Loucy (cell line): ENCODE results near the gene DHRSX.

Experiments
- H2AFZ ChIP-seq: fragments of 200-600 bp; sonication (generic); 2 replicates; pipeline ENCODE4 v1.6.0; 2016; ENCODE audit warnings: antibody characterized with exemption, mild to moderate bottlenecking, low read length, moderate library complexity
- H3F3A ChIP-seq: fragments of 200-600 bp; 2 replicates; pipeline ENCODE4 v1.6.0; 2016; ENCODE audit warnings: antibody characterized with exemption, low read depth, mild to moderate bottlenecking
- H3K27me3 ChIP-seq: fragments of 200-600 bp; sonication (generic); 2 replicates; pipeline ENCODE4 v1.6.1; 2014; ENCODE audit warnings: low read length, mild to moderate bottlenecking; ENCODE audit not compliant: insufficient read depth, poor library complexity, severe bottlenecking
- H3K36me3 ChIP-seq: fragments of 200-600 bp; sonication (generic); 2 replicates; pipeline ENCODE4 v1.6.1; 2016; ENCODE audit warnings: low read length; ENCODE audit not compliant: insufficient read depth
- H3K4me1 ChIP-seq: fragments of 200-600 bp; sonication (generic); 2 replicates; pipeline ENCODE4 v1.5.1; 2014; ENCODE audit warnings: low read length, mild to moderate bottlenecking; ENCODE audit not compliant: insufficient read depth, poor library complexity, severe bottlenecking
- H3K4me2 ChIP-seq: fragments of 200-600 bp; sonication (generic); 2 replicates; pipeline ENCODE4 v1.6.0; 2014; ENCODE audit warnings: antibody characterized with exemption, low read length, low read depth, mild to moderate bottlenecking; ENCODE audit not compliant: poor library complexity, severe bottlenecking
- H3K4me3 ChIP-seq: fragments of 200-600 bp; sonication (generic); 2 replicates; pipeline ENCODE4 v1.5.1; 2014; ENCODE audit warnings: low read length, mild to moderate bottlenecking, mixed read lengths; ENCODE audit not compliant: poor library complexity, severe bottlenecking
- H3K79me2 ChIP-seq: fragments of 200-600 bp; sonication (generic); 2 replicates; pipeline ENCODE4 v1.6.1; 2014; ENCODE audit warnings: low read length; ENCODE audit not compliant: insufficient read depth
- H3K9ac ChIP-seq: fragments of 200-600 bp; sonication (generic); 2 replicates; pipeline ENCODE4 v1.6.0; 2014; ENCODE audit warnings: mild to moderate bottlenecking, low read depth, low read length, moderate library complexity; ENCODE audit not compliant: poor library complexity, severe bottlenecking
- H3K9me2 ChIP-seq: fragments of 200-600 bp; sonication (generic); replicated peaks from 2 replicates; pipeline ENCODE4 v1.6.1; 2016; ENCODE audit warnings: low read depth, low read length, mixed read lengths
- H3K9me3 ChIP-seq: fragments of 200-600 bp; sonication (generic); 2 replicates; pipeline ENCODE4 v1.6.1; 2014; ENCODE audit warnings: mild to moderate bottlenecking, antibody characterized with exemption, low read length, low read depth; ENCODE audit not compliant: insufficient read depth
- H4K20me1 ChIP-seq: fragments of 200-600 bp; sonication (generic); 2 replicates; pipeline ENCODE4 v1.6.0; 2014; ENCODE audit warnings: antibody characterized with exemption, low read length, mild to moderate bottlenecking; ENCODE audit not compliant: insufficient read depth, poor library complexity, severe bottlenecking
- EZH2phosphoT487 ChIP-seq: fragments of 200-600 bp; IDR thresholded peaks from 2 replicates; pipeline ENCODE4 v1.6.1; 2018; ENCODE audit warnings: antibody characterized with exemption, mild to moderate bottlenecking, moderate library complexity, borderline replicate concordance
- TF ChIP-seq, protein P1 (sequence below): fragments of 200-600 bp; sonication (generic); conservative IDR thresholded peaks from 2 replicates; pipeline ENCODE4 v1.5.1; 2014; ENCODE audit warnings: mild to moderate bottlenecking, antibody characterized with exemption, low read length

Gene DHRSX

DNA sequence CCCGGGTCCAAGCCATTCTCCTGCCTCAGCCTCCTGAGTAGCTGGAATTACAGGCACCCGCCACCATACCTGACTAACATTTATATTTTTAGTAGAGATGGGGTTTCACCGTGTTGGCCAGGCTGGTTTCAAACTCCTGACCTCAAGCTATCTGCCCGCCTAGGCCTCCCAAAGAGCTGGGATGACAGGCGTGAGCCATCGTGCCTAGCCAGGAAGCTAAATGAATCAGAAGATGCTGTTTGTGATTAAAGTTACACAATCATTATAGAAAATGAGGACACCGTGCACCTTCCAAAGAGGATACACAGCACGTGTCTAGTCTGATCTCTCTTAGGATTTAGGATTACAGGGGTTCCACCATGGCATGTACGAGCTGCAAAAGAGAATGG is 99.6 kb downstream of the DHRSX start:
- H3K27me3 ChIP-seq = no peaks in the 10 kb centered on the region
- no peaks in the 10 kb centered on the region for H4K20me1 ChIP-seq
- H3K36me3 ChIP-seq = no peaks in the 10 kb centered on the region
- H3K9ac ChIP-seq = no peak overlapping the region
- no peak overlapping the region for H2AFZ ChIP-seq
- H3K4me1 ChIP-seq = no peaks in the 10 kb centered on the region
- H3K4me3 ChIP-seq = no peak overlapping the region
- no peaks in the 10 kb centered on the region for H3K79me2 ChIP-seq
- no peaks in the 10 kb centered on the region for H3K9me2 ChIP-seq
- no peak overlapping the region for H3K4me2 ChIP-seq
- H3K9me3 ChIP-seq = no peaks in the 10 kb centered on the region
- no peaks in the 10 kb centered on the region for H3F3A ChIP-seq
- TF ChIP-seq EZH2phosphoT487 = no peak
- TF ChIP-seq, protein P1, sequence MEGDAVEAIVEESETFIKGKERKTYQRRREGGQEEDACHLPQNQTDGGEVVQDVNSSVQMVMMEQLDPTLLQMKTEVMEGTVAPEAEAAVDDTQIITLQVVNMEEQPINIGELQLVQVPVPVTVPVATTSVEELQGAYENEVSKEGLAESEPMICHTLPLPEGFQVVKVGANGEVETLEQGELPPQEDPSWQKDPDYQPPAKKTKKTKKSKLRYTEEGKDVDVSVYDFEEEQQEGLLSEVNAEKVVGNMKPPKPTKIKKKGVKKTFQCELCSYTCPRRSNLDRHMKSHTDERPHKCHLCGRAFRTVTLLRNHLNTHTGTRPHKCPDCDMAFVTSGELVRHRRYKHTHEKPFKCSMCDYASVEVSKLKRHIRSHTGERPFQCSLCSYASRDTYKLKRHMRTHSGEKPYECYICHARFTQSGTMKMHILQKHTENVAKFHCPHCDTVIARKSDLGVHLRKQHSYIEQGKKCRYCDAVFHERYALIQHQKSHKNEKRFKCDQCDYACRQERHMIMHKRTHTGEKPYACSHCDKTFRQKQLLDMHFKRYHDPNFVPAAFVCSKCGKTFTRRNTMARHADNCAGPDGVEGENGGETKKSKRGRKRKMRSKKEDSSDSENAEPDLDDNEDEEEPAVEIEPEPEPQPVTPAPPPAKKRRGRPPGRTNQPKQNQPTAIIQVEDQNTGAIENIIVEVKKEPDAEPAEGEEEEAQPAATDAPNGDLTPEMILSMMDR = no peak

DNA sequence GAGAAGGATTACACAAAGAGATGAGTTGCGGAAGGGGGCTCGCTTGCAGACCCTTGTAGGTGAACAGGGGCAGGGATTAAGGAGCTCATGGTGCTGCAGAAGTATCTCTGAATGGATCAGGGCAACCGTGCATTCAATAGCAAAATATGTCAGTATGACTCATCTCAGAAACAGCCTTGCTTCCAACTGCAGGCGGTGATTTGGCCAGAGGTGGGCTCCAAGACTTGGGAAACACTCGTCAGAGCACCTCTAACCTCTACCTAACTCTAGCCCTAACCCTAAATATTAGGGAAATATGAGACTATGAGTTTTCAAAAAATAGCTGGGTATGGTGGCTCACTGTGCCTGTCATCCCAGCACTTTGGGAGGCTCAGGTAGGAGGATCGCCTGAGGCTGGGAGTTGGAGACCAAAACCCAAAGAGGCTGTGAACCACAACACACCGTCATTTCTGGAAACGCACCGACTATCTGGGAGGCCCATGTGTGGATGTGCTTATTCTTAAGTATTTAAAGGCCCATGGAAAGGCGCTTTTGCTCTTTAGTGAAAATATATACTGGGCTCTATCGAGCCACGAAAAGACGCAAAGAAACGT is 102.6 kb downstream of the DHRSX start:
- Histone ChIP-seq H3K9me3 (no peaks in the 10 kb centered on the region), H3K4me1 (no peaks in the 10 kb centered on the region), H3F3A (no peaks in the 10 kb centered on the region), H3K9ac (no peak overlapping the region), H2AFZ (no peak overlapping the region), H3K4me3 (no peak overlapping the region), H3K9me2 (no peaks in the 10 kb centered on the region), H4K20me1 (no peaks in the 10 kb centered on the region), H3K36me3 (no peaks in the 10 kb centered on the region), H3K4me2 (no peak overlapping the region), H3K79me2 (no peaks in the 10 kb centered on the region), H3K27me3 (no peaks in the 10 kb centered on the region)
- TF ChIP-seq, protein P1 = no peak
- TF ChIP-seq EZH2phosphoT487 = no peak

DNA sequence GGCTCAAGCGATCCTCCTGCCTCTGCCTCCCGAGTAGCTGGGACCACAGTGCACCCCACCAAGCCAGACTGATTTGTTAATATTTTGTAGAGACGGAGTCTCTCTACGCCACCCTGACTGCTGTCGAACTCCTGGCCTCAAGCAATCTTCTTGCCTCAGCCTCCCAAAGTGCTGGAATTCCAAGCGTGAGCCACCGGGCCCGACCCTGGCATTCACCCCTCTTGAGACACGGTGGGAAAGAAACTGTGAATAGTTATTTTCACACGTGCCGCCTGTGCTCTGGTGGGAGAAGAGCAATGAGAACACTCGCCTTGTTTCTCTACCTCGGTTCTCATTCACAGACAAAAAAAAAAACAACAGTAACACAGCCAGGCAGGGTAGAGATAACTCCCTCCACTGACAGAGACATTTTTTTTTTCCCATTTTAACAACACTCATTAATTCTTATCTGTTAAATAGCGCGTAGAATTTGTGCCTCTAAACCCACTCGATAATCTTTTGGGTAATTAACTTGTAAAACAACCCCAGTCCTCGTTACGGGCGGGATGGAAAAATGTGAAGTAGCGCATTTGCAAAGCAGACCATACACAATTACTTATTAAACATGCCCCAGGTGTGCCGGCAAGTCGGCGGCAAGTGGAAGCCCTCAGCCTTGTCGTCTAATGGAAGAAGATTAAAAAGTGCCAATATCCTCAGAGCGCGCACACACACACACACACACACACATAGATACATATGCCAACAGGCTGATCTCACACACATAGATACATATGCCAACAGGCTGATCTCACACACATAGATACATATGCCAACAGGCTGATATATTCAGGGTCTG is 103.3 kb downstream of the DHRSX start:
- no peaks in the 10 kb centered on the region for H3K27me3 ChIP-seq
- H3K9me3 ChIP-seq = no peaks in the 10 kb centered on the region
- no peaks in the 10 kb centered on the region for H3K79me2 ChIP-seq
- no peak overlapping the region for H3K4me3 ChIP-seq
- H2AFZ ChIP-seq = no peak overlapping the region
- no peaks in the 10 kb centered on the region for H3K4me1 ChIP-seq
- no peaks in the 10 kb centered on the region for H4K20me1 ChIP-seq
- H3F3A ChIP-seq = no peaks in the 10 kb centered on the region
- no peak overlapping the region for H3K9ac ChIP-seq
- H3K36me3 ChIP-seq = no peaks in the 10 kb centered on the region
- H3K4me2 ChIP-seq = no peak overlapping the region
- TF ChIP-seq, protein P1 = no peak
- TF ChIP-seq EZH2phosphoT487 = no peak
- no peaks in the 10 kb centered on the region for H3K9me2 ChIP-seq
